ENCODE data around the gene VNN1.

Gene VNN1

GRCh38 chr6:132734694-132735236, 20.9 kb upstream of the VNN1 start:
- Histone ChIP-seq H3K4me1 (ENCODE audit: insufficient read depth, low read length) (no peaks in the 10 kb centered on the region), H3K4me2 (ENCODE audit: insufficient read depth, low read length) (no peak overlapping the region), H2AFZ (ENCODE audit: low read depth, low read length) (no peak overlapping the region), H3K36me3 (ENCODE audit: insufficient read depth, low read length) (no peaks in the 10 kb centered on the region), H3K4me3 (ENCODE audit: low read depth in 1 of 2, low read length in 2 of 2) (no peak overlapping the region), H3K27ac (ENCODE audit: low read length) (no peak overlapping the region), H3K9me3 (ENCODE audit: insufficient read depth, low read length, severe bottlenecking) (no peaks in the 10 kb centered on the region), H3K27me3 (ENCODE audit: insufficient read depth, low read length, poor library complexity) (no peaks in the 10 kb centered on the region), H4K20me1 (ENCODE audit: insufficient read depth, low read length) (no peaks in the 10 kb centered on the region), H3K9ac (ENCODE audit: low read depth, low read length) (no peak overlapping the region), H3K79me2 (ENCODE audit: insufficient read depth, low read length) (no peaks in the 10 kb centered on the region)
- DNase-seq, result no peak
- no peak for TF ChIP-seq CTCF (IDR thresholded peaks at IDR 0.05; ENCODE audit: borderline replicate concordance, extremely low read depth, low read length, poor library complexity, severe bottlenecking)
- TF ChIP-seq EZH2 (IDR thresholded peaks at IDR 0.05; ENCODE audit: borderline replicate concordance, low read depth, low read length, severe bottlenecking), result no peak
- no peak for ATAC-seq (ENCODE audit: insufficient read depth, low read depth)

GRCh38 chr6:132733814-132734213, 20.0 kb upstream of the VNN1 start:
- Histone ChIP-seq H3K36me3 (ENCODE audit: insufficient read depth, low read length) (no peaks in the 10 kb centered on the region), H3K4me2 (ENCODE audit: insufficient read depth, low read length) (no peak overlapping the region), H3K4me3 (ENCODE audit: low read depth in 1 of 2, low read length in 2 of 2) (no peak overlapping the region), H3K27ac (ENCODE audit: low read length) (no peak overlapping the region), H4K20me1 (ENCODE audit: insufficient read depth, low read length) (no peaks in the 10 kb centered on the region), H3K9me3 (ENCODE audit: insufficient read depth, low read length, severe bottlenecking) (no peaks in the 10 kb centered on the region), H3K79me2 (ENCODE audit: insufficient read depth, low read length) (no peaks in the 10 kb centered on the region), H3K27me3 (ENCODE audit: insufficient read depth, low read length, poor library complexity) (no peaks in the 10 kb centered on the region), H2AFZ (ENCODE audit: low read depth, low read length) (no peak overlapping the region), H3K9ac (ENCODE audit: low read depth, low read length) (no peak overlapping the region), H3K4me1 (ENCODE audit: insufficient read depth, low read length) (no peaks in the 10 kb centered on the region)
- no peak for TF ChIP-seq EZH2 (IDR thresholded peaks at IDR 0.05; ENCODE audit: borderline replicate concordance, low read depth, low read length, severe bottlenecking)
- TF ChIP-seq CTCF (IDR thresholded peaks at IDR 0.05; ENCODE audit: borderline replicate concordance, extremely low read depth, low read length, poor library complexity, severe bottlenecking), result no peak
- no peak for DNase-seq
- ATAC-seq (ENCODE audit: insufficient read depth, low read depth), result no peak

- Histone ChIP-seq H3K27ac (ENCODE audit: low read length) (no peak overlapping the region), H3K9ac (ENCODE audit: low read depth, low read length) (no peak overlapping the region), H3K27me3 (ENCODE audit: insufficient read depth, low read length, poor library complexity) (no peaks in the 10 kb centered on the region), H3K79me2 (ENCODE audit: insufficient read depth, low read length) (no peaks in the 10 kb centered on the region), H2AFZ (ENCODE audit: low read depth, low read length) (no peak overlapping the region), H3K4me2 (ENCODE audit: insufficient read depth, low read length) (no peak overlapping the region), H3K36me3 (ENCODE audit: insufficient read depth, low read length) (no peaks in the 10 kb centered on the region), H3K4me1 (ENCODE audit: insufficient read depth, low read length) (no peaks in the 10 kb centered on the region), H4K20me1 (ENCODE audit: insufficient read depth, low read length) (no peaks in the 10 kb centered on the region), H3K4me3 (ENCODE audit: low read depth in 1 of 2, low read length in 2 of 2) (no peak overlapping the region), H3K9me3 (ENCODE audit: insufficient read depth, low read length, severe bottlenecking) (no peaks in the 10 kb centered on the region)
- TF ChIP-seq CTCF (IDR thresholded peaks at IDR 0.05; ENCODE audit: borderline replicate concordance, extremely low read depth, low read length, poor library complexity, severe bottlenecking) (no peak), EZH2 (IDR thresholded peaks at IDR 0.05; ENCODE audit: borderline replicate concordance, low read depth, low read length, severe bottlenecking) (no peak)
- DNase-seq, result no peak
- ATAC-seq (ENCODE audit: insufficient read depth, low read depth), result no peak
Measured at GRCh38 chr6:132733283-132733682, 19.4 kb upstream of the VNN1 start.

GRCh38 chr6:132731086-132731485, 17.2 kb upstream of the VNN1 start:
- Histone ChIP-seq H4K20me1 (ENCODE audit: insufficient read depth, low read length) (no peaks in the 10 kb centered on the region), H3K4me1 (ENCODE audit: insufficient read depth, low read length) (no peaks in the 10 kb centered on the region), H3K79me2 (ENCODE audit: insufficient read depth, low read length) (no peaks in the 10 kb centered on the region), H3K36me3 (ENCODE audit: insufficient read depth, low read length) (no peaks in the 10 kb centered on the region), H3K4me3 (ENCODE audit: low read depth in 1 of 2, low read length in 2 of 2) (no peak overlapping the region), H3K27ac (ENCODE audit: low read length) (no peak overlapping the region), H3K9ac (ENCODE audit: low read depth, low read length) (no peak overlapping the region), H3K4me2 (ENCODE audit: insufficient read depth, low read length) (no peak overlapping the region), H3K27me3 (ENCODE audit: insufficient read depth, low read length, poor library complexity) (no peaks in the 10 kb centered on the region), H3K9me3 (ENCODE audit: insufficient read depth, low read length, severe bottlenecking) (no peaks in the 10 kb centered on the region), H2AFZ (ENCODE audit: low read depth, low read length) (no peak overlapping the region)
- TF ChIP-seq CTCF (IDR thresholded peaks at IDR 0.05; ENCODE audit: borderline replicate concordance, extremely low read depth, low read length, poor library complexity, severe bottlenecking) (no peak), EZH2 (IDR thresholded peaks at IDR 0.05; ENCODE audit: borderline replicate concordance, low read depth, low read length, severe bottlenecking) (no peak)
- no peak for ATAC-seq (ENCODE audit: insufficient read depth, low read depth)
- no peak for DNase-seq

All from DND-41 (cell line).